Epithelial cell of esophagus (primary cell): ENCODE results near the gene TNFAIP1.
A peak's percentile ranks its signal among the peaks of the same experiment; 100 is the strongest.
"Not testable (repeated sequence)": the region's sequence is repeated elsewhere in the genome, so short reads cannot be mapped to it uniquely, and the experiment has no call there.

Experiments
- DNase-seq: peaks from one replicate; pipeline ENCODE4 v3.0.0; 2010; ENCODE audit warnings: low read depth
- H3K4me3 ChIP-seq: 2 replicates; pipeline ENCODE4 v1.5.1; 2011; ENCODE audit warnings: mild to moderate bottlenecking, low read length, control low read depth
- TF ChIP-seq, protein P1 (sequence below): IDR thresholded peaks from 2 replicates; pipeline ENCODE4 v1.5.1; 2011; ENCODE audit warnings: low read depth, mild to moderate bottlenecking, low read length, control low read depth, inconsistent platforms; ENCODE audit not compliant: insufficient read depth; ENCODE audit errors: missing control alignments

TNFAIP1 gene

DNA sequence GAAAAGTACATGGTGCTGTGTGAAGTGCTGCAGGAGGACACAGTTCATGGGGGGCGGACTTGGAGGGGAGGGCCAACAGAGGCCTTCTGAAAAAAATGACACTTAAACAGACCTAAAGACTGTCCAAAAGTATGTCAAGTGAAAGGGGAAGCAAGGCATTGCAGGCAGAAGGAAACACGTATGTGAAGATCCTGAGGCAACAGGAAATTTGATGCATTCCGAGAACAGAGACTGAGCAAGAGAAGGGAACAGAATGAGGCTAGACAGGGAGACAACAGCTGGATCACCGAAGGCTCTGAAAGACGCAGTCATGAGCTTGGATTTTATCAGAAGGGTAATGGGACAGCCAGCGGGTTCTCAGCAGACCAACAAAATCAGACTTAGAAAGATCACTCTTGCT lies 1.4 kb upstream of the TNFAIP1 start:
- TF ChIP-seq, protein P1, sequence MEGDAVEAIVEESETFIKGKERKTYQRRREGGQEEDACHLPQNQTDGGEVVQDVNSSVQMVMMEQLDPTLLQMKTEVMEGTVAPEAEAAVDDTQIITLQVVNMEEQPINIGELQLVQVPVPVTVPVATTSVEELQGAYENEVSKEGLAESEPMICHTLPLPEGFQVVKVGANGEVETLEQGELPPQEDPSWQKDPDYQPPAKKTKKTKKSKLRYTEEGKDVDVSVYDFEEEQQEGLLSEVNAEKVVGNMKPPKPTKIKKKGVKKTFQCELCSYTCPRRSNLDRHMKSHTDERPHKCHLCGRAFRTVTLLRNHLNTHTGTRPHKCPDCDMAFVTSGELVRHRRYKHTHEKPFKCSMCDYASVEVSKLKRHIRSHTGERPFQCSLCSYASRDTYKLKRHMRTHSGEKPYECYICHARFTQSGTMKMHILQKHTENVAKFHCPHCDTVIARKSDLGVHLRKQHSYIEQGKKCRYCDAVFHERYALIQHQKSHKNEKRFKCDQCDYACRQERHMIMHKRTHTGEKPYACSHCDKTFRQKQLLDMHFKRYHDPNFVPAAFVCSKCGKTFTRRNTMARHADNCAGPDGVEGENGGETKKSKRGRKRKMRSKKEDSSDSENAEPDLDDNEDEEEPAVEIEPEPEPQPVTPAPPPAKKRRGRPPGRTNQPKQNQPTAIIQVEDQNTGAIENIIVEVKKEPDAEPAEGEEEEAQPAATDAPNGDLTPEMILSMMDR = no peak
- DNase-seq = no peak
- H3K4me3 ChIP-seq = peak overlapping the region; percentile 69

DNA sequence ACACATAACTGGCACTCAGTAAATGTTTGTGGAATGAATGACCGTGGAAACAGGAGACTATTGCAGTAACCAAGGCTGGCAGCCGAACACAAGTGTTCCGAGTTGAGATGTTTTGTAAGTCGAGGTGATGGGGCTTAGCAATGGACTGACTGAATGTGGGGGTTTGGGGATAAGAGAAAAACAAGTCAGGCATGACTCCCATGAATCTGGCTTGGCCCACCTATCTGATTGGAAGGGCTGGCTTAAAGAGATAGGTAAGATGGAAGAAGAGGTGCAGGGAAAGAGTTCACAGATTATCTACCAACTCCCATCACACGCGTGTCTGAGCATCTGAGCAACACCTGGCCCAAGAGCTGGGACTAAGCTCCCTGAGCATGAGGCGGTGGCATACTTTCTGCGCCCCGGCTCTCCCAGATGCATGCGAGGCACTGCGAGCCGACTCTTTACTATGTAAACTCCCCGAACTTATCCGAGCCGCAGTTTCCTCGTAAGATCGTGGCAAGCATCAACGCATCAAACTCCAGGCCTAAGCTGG lies 828 bp upstream of the TNFAIP1 start:
- H3K4me3 ChIP-seq = peak overlapping the region; percentile 69
- TF ChIP-seq, protein P1 = no peak
- peak; percentile 44 for DNase-seq

DNA sequence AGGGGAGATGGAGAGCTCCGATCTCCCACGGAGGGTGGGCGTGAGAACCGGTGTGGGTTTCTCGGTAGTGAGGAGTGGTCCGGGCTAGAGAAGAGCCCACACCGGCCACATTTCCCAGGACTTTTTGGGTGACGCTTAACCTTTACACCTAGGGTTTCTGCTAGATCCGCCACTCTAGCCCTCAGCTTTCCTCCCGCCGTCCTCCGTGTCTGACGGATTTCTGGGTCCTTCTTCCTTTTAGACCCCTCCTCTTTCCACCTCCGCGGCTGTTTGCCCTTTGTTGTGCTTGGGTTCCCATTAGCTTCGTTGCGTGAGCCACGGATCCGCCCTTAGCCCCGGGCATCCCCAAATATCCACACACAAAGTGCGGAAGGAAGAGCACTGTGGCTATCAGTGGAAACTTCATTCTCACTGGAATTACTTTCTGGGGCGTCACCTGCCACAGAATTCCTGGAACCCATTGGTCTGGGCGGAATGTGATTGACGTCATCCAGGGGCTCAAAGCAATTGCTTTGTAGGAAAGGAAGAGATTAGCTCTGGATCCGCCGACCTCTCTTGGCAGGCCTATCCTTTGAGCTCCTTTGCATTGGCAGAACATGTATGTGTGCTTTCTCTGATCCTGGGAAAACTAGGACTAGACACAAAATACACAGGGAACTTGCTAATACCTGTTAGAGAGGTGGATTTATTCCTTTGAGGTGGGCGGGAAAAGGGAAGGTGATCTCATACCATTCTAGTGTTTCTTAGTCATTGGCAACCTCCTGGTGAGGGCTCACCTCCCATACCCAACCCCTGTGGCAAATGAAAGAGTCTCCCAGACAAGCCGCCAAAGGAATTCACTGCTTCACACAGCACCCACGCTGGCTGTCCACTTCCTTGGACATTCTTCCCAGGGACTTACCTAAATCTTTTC lies 654 bp downstream of the TNFAIP1 start:
- peak; percentile 95 for DNase-seq
- peak overlapping the region; percentile 69 for H3K4me3 ChIP-seq
- TF ChIP-seq, protein P1 = no peak

DNA sequence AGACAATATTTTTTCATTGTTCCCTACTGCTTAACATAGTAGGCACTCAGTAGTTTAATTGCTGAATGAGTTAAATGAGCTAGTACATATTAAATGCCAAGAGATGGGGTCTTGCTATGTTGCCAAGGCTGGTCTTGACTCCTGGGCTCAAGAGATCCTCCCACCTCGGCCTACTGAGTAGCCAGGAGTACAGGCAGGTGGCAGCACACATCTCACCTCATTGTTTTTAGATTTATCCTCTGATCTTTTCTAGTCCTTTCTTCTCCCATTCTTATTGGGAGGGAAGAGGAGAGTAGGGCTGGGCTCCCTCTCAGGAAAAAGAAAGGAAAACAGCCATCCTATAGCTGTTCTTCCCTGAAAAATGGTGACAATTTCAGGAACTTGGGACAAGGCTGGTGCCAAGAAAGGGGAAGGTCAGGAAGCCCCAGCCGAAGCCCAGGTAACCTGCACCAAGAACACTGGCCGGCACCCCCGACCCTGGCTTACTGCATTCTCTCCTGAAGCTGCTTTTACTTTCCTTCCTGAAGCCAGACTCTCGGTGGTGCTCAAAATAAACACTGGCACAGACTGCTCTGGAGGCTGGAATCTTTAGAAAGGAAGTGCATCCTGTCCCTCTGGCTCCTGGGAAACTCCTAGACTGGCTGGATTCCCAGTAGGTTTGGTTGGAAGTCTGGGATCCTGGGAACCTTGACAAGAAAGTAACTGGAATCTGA lies 2.7 kb downstream of the TNFAIP1 start:
- DNase-seq = no peak
- TF ChIP-seq, protein P1 = no peak
- no peak overlapping the region for H3K4me3 ChIP-seq

DNA sequence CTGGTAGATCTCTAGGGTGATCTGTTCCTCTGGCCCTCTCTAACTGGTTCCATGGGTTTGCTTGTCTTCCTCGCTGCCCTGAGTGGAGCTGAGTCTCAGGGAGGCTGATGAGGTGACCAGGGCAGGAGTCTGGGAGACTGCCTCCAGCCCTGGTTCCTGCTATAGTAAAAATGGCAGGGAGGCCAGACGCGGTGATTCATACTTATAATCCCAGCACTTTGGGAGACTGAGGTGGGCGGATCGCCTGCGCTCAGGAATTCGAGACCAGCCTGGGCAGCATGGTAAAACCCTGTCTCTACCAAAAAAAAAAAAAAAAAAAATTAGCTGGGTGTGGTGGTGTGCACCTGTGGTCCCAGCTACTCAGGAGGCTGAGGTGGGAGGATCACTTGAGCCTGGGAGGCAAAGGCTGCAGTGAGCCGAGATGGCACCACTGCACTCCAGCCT lies 3.2 kb downstream of the TNFAIP1 start:
- not testable (repeated sequence) for H3K4me3 ChIP-seq
- peak; percentile 44 for DNase-seq

DNA sequence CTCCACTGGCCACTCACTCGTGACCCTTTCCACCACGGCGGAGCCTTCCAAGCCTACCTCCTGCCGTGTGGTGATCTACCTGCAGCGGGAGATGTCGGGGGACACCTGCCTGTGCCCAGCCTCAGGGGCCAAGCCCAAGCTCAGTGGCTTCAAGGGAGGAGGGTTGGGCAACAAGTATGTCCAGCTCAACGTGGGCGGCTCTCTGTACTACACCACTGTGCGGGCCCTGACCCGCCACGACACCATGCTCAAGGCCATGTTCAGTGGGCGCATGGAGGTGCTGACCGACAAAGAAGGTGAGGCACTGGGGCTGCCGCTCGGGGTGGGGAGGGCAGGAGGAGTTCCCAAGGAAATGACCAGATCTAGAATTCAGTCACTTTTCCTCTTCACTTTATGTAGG lies 3.9 kb downstream of the TNFAIP1 start:
- DNase-seq = no peak
- TF ChIP-seq, protein P1 = no peak
- H3K4me3 ChIP-seq = no peak overlapping the region

DNA sequence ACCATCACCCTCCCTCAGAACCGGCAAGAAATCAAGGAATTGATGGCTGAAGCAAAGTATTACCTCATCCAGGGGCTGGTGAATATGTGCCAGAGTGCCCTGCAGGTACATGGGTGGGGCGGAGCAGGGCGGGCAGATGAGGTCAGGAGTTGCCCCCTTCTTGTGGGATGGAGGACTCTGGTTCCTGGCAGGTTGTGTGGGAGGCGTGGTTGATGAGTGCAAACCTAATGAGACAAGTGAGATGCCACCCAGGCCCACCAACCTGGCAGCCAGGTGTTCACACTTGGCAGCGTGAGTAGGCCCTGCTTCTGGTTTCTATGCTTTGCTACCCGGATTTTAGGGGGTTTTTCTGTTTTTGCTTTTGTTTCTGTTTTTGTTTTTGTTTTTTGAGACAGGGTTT lies 4.8 kb downstream of the TNFAIP1 start:
- TF ChIP-seq, protein P1 = no peak
- H3K4me3 ChIP-seq = no peak overlapping the region
- DNase-seq = no peak
